Endothelial cell of umbilical vein (primary cell): ENCODE data around the gene ADRB2. TPM values are rescaled to one million over a fixed set of nuclear protein-coding genes. Genes with fewer than 3 reads are reported as not detected.

ENCODE experiments used
- BruUV-seq: library from RNA; stranded (reverse); fragments of 400-500 nt; replicated peaks from 2 replicates; lab custom pipeline; 2021; lab: Mats Ljungman, UMichigan
- CTCF ChIA-PET: fragments of 300-600, 350-600 bp; sonication (Branson Sonifier 250); formaldehyde crosslinking; loops from one replicate; lab custom pipeline; 2021; ENCODE audit warnings: antibody characterized with exemption, inconsistent platforms; lab: Charles Lee
- POLR2A ChIA-PET: fragments of 300-600, 350-600 bp; sonication (Branson Sonifier 250); formaldehyde crosslinking; loops from one replicate; lab custom pipeline; 2021; ENCODE audit warnings: antibody characterized with exemption, inconsistent platforms; lab: Charles Lee
- DNase-seq: peaks from one replicate; pipeline ENCODE4 v3.0.0-alpha.2; 2011; ENCODE audit warnings: low read depth, low spot score
- FAIRE-seq: peaks from 2 replicates; lab custom pipeline; 2011; peaks lifted over from hg19 to GRCh38; lab: Jason Lieb, UNC
- H2AFZ ChIP-seq: 2 replicates; pipeline ENCODE4 v1.6.0; 2012; ENCODE audit warnings: low read depth, low read length, control low read depth, inconsistent platforms
- H3K27ac ChIP-seq: 2 replicates; pipeline ENCODE4 v1.5.1; 2011; ENCODE audit warnings: low read depth, mild to moderate bottlenecking, control low read depth, low read length, moderate library complexity; ENCODE audit not compliant: insufficient read depth
- H3K27me3 ChIP-seq, 2 experiments: 2 replicates each; pipeline versions ENCODE4 v1.6.0 to v1.6.1; 2011; ENCODE audit warnings: low read length in 2 of 2, mixed read lengths in 1 of 2; ENCODE audit not compliant: control insufficient read depth in 2 of 2, insufficient read depth in 2 of 2
- H3K36me3 ChIP-seq, 2 experiments: 2 replicates in 1 of 2; 3 replicates in 1 of 2; pipeline ENCODE4 v1.5.1; 2011; ENCODE audit warnings: low read length in 2 of 2, mild to moderate bottlenecking in 1 of 2, moderate library complexity in 1 of 2; ENCODE audit not compliant: control insufficient read depth in 2 of 2, insufficient read depth in 2 of 2; ENCODE audit errors: extremely low read depth in 1 of 2
- H3K4me1 ChIP-seq: 3 replicates; pipeline ENCODE4 v1.5.1; 2011; ENCODE audit warnings: mild to moderate bottlenecking, low read length; ENCODE audit not compliant: control insufficient read depth, insufficient read depth; ENCODE audit errors: extremely low read depth
- H3K4me2 ChIP-seq: 2 replicates; pipeline ENCODE4 v1.6.1; 2011; ENCODE audit warnings: low read length, control low read depth, mixed read lengths; ENCODE audit not compliant: insufficient read depth
- H3K4me3 ChIP-seq, 3 experiments: fragments of 200-600 bp in 1 of 3; sonication (generic), shearing (Covaris generic) in 1 of 3; replicated peaks in 1 of 3; 2 replicates each; pipeline ENCODE4 v1.5.1; 2011 to 2016; ENCODE audit warnings: control low read depth in 3 of 3, low read length in 3 of 3, mild to moderate bottlenecking in 2 of 3, inconsistent platforms in 1 of 3, low read depth in 1 of 3, moderate library complexity in 1 of 3; ENCODE audit not compliant: insufficient read depth in 1 of 3
- H3K79me2 ChIP-seq: 2 replicates; pipeline ENCODE4 v1.6.0; 2012; ENCODE audit warnings: low read length, inconsistent platforms; ENCODE audit not compliant: control insufficient read depth, insufficient read depth
- H3K9ac ChIP-seq: replicated peaks from 2 replicates; pipeline ENCODE3; 2011; ENCODE audit warnings: low read length, control low read depth; ENCODE audit not compliant: insufficient read depth; ENCODE audit errors: extremely low read depth
- H3K9me1 ChIP-seq: replicated peaks from 3 replicates; pipeline ENCODE4 v1.6.0; 2011; ENCODE audit warnings: mild to moderate bottlenecking, low read length; ENCODE audit not compliant: control insufficient read depth, insufficient read depth; ENCODE audit errors: extremely low read depth
- H3K9me3 ChIP-seq: replicated peaks from 2 replicates; pipeline ENCODE4 v1.5.1; 2012; ENCODE audit warnings: low read length, inconsistent platforms; ENCODE audit not compliant: control insufficient read depth, insufficient read depth
- H4K20me1 ChIP-seq: replicated peaks from 2 replicates; pipeline ENCODE3; 2011; ENCODE audit warnings: mild to moderate bottlenecking, low read length; ENCODE audit not compliant: control insufficient read depth, insufficient read depth; ENCODE audit errors: extremely low read depth
- EZH2 ChIP-seq: IDR thresholded peaks from 2 replicates; pipeline ENCODE4 v1.6.1; 2012; ENCODE audit warnings: borderline replicate concordance, low read depth, mild to moderate bottlenecking, moderate library complexity, low read length, inconsistent platforms; ENCODE audit not compliant: severe bottlenecking
- FOS ChIP-seq: IDR thresholded peaks from 2 replicates; pipeline ENCODE4 v1.6.1; 2011; ENCODE audit warnings: mild to moderate bottlenecking, low read length, moderate library complexity, borderline replicate concordance; ENCODE audit not compliant: insufficient read depth
- GATA2 ChIP-seq: IDR thresholded peaks from 2 replicates; pipeline ENCODE4 v1.7.0; 2011; ENCODE audit warnings: low read depth, mild to moderate bottlenecking, moderate library complexity, mixed read lengths, low read length; ENCODE audit not compliant: insufficient read length, insufficient read depth
- JUN ChIP-seq: IDR thresholded peaks from 2 replicates; pipeline ENCODE4 v1.6.1; 2011; ENCODE audit warnings: borderline replicate concordance, low read depth; ENCODE audit not compliant: insufficient read length, insufficient read depth
- MYC ChIP-seq: IDR thresholded peaks from one replicate; pipeline ENCODE4 v1.6.1; 2011; ENCODE audit warnings: mild to moderate bottlenecking, low read depth, low read length
- POLR2A ChIP-seq: IDR thresholded peaks from 2 replicates; pipeline ENCODE4 v1.6.1; 2012; ENCODE audit warnings: low read depth, mild to moderate bottlenecking, control low read depth, low read length
- POLR2AphosphoS5 ChIP-seq: IDR thresholded peaks from 2 replicates; pipeline ENCODE4 v1.6.1; 2012; ENCODE audit warnings: low read depth, mild to moderate bottlenecking, control low read depth, low read length, moderate library complexity; ENCODE audit not compliant: insufficient read depth
- dilution Hi-C: fragments of 300-500 bp; cut with MboI; formaldehyde crosslinking; loops from one replicate; pipeline ENCODE4 v1.15.0; 2019; ENCODE audit warnings: low sequenced_read_pairs; ENCODE audit not compliant: extremely low pct_ligation_motif_present
- intact Hi-C: fragments of 100-400 bp; cut with micrococcal nuclease; formaldehyde crosslinking; loops from one replicate; pipeline ENCODE4 v1.10.0; 2022
- polyA plus RNA-seq, 4 experiments: library from polyadenylated mRNA; depleted of rRNA in 3 of 4; stranded (reverse) in 3 of 4; unstranded in 1 of 4; fragments of >200 nt; gene quantifications; 2 replicates each; pipeline versions ENCODE4 v1.2.1 to v1.2.3, GENCODE V29; 2011 to 2012; ENCODE audit warnings: missing spikeins in 1 of 4
- total RNA-seq: library from RNA; stranded (reverse); gene quantifications from 2 replicates; pipeline ENCODE4 v1.2.3, GENCODE V29; 2021
- TF ChIP-seq, protein P1 (sequence below): IDR thresholded peaks from 2 replicates; pipeline ENCODE4 v1.6.1; 2011; ENCODE audit not compliant: insufficient read depth, insufficient read length
- TF ChIP-seq, protein P2 (sequence below), 2 donors: IDR thresholded peaks; 1 replicate in 1 of 2; 2 replicates in 1 of 2; pipeline ENCODE4 v1.5.1; 2011; ENCODE audit warnings: low read length in 2 of 2, mild to moderate bottlenecking in 2 of 2, moderate library complexity in 2 of 2, control low read depth in 1 of 2, inconsistent platforms in 1 of 2, low read depth in 1 of 2; ENCODE audit not compliant: insufficient read depth in 1 of 2; ENCODE audit errors: extremely low read depth in 1 of 2

ADRB2 gene
- total and polyA plus RNA-seq, 2 donors (not counting 3 experiments of a cell fraction or from before 2014, with no cell fraction given) = 0.86 to 0.88 TPM

DNA sequence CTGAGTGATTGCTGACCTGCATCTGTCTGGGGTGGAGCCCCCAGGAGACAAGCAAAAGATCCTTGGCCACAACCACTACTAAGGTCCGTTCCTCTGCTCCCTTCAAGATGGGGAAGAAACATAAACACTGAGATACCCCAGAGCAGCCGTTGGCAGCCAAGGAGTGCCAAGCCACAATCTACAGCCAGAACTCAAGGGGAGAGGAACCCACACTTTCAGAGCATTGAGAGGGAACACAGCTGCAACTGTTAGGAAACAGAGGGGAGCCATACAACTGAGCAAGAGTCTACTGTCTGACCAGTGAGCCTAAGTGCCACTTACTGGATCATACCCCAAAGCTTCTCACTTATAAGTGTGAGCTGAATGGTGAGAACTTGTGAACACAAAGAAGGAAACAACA lies 44.6 kb upstream of the ADRB2 start:
- dilution Hi-C loops = no loop called here
- intact Hi-C loops = no loop called here
- Histone ChIP-seq H3K4me3 (no peak overlapping the region), H3K36me3 (no peaks in the 10 kb centered on the region), H3K9ac (no peak overlapping the region), H4K20me1 (no peaks in the 10 kb centered on the region), H3K9me3 (no peaks in the 10 kb centered on the region), H3K79me2 (no peaks in the 10 kb centered on the region), H3K27ac (no peak overlapping the region), H3K4me2 (no peak overlapping the region), H3K9me1 (no peaks in the 10 kb centered on the region), H2AFZ (no peak overlapping the region), H3K27me3 (no peaks in the 10 kb centered on the region), H3K4me1 (peaks cover 3% of the 10 kb centered on the region)
- CTCF ChIA-PET = interaction anchor here (2.3 kb wide), 1 partner anchor 10 kb away, joined by 11 read pairs; no protein-coding TSS in a partner anchor
- POLR2A ChIA-PET = no interaction called here
- no TSS peak for BruUV-seq
- TF ChIP-seq JUN (no peak), MYC (no peak), POLR2AphosphoS5 (no peak), EZH2 (no peak), POLR2A (no peak), GATA2 (no peak), FOS (no peak)
- TF ChIP-seq, protein P1, sequence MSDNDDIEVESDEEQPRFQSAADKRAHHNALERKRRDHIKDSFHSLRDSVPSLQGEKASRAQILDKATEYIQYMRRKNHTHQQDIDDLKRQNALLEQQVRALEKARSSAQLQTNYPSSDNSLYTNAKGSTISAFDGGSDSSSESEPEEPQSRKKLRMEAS = no peak
- TF ChIP-seq, protein P2, sequence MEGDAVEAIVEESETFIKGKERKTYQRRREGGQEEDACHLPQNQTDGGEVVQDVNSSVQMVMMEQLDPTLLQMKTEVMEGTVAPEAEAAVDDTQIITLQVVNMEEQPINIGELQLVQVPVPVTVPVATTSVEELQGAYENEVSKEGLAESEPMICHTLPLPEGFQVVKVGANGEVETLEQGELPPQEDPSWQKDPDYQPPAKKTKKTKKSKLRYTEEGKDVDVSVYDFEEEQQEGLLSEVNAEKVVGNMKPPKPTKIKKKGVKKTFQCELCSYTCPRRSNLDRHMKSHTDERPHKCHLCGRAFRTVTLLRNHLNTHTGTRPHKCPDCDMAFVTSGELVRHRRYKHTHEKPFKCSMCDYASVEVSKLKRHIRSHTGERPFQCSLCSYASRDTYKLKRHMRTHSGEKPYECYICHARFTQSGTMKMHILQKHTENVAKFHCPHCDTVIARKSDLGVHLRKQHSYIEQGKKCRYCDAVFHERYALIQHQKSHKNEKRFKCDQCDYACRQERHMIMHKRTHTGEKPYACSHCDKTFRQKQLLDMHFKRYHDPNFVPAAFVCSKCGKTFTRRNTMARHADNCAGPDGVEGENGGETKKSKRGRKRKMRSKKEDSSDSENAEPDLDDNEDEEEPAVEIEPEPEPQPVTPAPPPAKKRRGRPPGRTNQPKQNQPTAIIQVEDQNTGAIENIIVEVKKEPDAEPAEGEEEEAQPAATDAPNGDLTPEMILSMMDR (IDR thresholded peaks at IDR 0.05; ENCODE audit: extremely low read depth in 1 of 2, insufficient read depth in 1 of 2, low read depth in 1 of 2, low read length in 2 of 2) = no peak
- FAIRE-seq (no peak), DNase-seq (no peak)
